Activated CD8-positive, alpha-beta T cell treated with anti-CD3 and anti-CD28 coated beads for 36 hours (primary cell): ENCODE data around the gene SAMD4A. TPM values are rescaled to one million over a fixed set of nuclear protein-coding genes. Genes with fewer than 3 reads are reported as not detected.
"Not testable (repeated sequence)": the region's sequence is repeated elsewhere in the genome, so short reads cannot be mapped to it uniquely, and the experiment has no call there.

Experiments
- ATAC-seq: fragments of 200-7000 bp; cut with Tn5 transposase; one replicate; pipeline ENCODE4 v1.10.0; 2021; ENCODE audit warnings: mild to moderate bottlenecking, moderate library complexity
- CTCF ChIA-PET: fragments of 350-600 bp; sonication (Branson Sonifier 250); formaldehyde crosslinking; loops from one replicate; lab custom pipeline; 2021; ENCODE audit warnings: antibody characterized with exemption; lab: Charles Lee
- POLR2A ChIA-PET: fragments of 350-600 bp; sonication (Branson Sonifier 250); formaldehyde crosslinking; loops from one replicate; lab custom pipeline; 2021; ENCODE audit warnings: antibody characterized with exemption; lab: Charles Lee
- DNase-seq: peaks from one replicate; pipeline ENCODE4 v3.0.0-alpha.2; 2020
- H3K27ac Mint-ChIP-seq: one replicate; pipeline ENCODE4 v1.8.0; 2021; ENCODE audit warnings: mild to moderate bottlenecking, mixed read lengths
- H3K27me3 Mint-ChIP-seq: one replicate; pipeline ENCODE4 v1.8.0; 2021; ENCODE audit warnings: mixed read lengths
- H3K36me3 Mint-ChIP-seq: one replicate; pipeline ENCODE4 v1.8.0; 2021; ENCODE audit warnings: low read depth, mixed read lengths
- H3K4me1 Mint-ChIP-seq: one replicate; pipeline ENCODE4 v1.8.0; 2021; ENCODE audit warnings: low read depth, mixed read lengths
- H3K4me3 Mint-ChIP-seq: one replicate; pipeline ENCODE4 v1.8.0; 2021; ENCODE audit warnings: mild to moderate bottlenecking, moderate library complexity, mixed read lengths
- H3K9me3 Mint-ChIP-seq: one replicate; pipeline ENCODE4 v1.8.0; 2021; ENCODE audit warnings: mixed read lengths
- intact Hi-C: fragments of 100-400 bp; cut with micrococcal nuclease; formaldehyde crosslinking; loops from one replicate; pipeline ENCODE4 v1.10.0; 2022
- total RNA-seq, 2 experiments: library from RNA; stranded (reverse); gene quantifications; one replicate each; pipeline ENCODE4 v1.2.3, GENCODE V29; 2021
- TF ChIP-seq, protein P1 (sequence below): fragments of 200-600 bp; IDR thresholded peaks from one replicate; pipeline ENCODE4 v1.8.0; 2022; ENCODE audit warnings: antibody characterized with exemption, mild to moderate bottlenecking

Gene SAMD4A
- total RNA-seq, 2 experiments from 2014 or later = 4.5 to 4.9 TPM

DNA sequence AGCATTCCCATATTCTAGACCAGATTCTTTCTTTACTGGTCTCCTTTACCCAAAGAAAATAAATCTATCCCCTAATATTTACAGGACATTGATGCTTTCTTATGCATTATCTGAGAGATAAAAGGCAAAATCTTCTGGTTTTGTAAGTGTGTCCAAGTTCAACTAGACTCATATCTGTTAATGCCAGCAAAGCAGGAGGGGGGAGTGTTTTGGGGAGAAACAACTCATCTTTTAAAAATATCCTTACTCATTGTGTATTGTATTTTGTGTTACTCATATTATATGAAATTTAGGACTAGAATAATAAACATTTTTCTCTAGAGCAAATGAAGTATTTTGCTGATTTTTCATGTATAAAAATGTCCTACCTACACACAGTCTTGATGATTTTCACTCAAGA, 54.8 kb downstream of the SAMD4A start:
- no peaks in the 10 kb centered on the region for H3K9me3 Mint-ChIP-seq
- ChIA-PET POLR2A (interaction anchor here (0.8 kb wide), 1 partner anchor 55 kb away, joined by 4 read pairs; the partner anchor contains the start of gene SAMD4A), CTCF (no interaction called here)
- H3K27me3 Mint-ChIP-seq = no peaks in the 10 kb centered on the region
- no peak overlapping the region for H3K27ac Mint-ChIP-seq
- peaks cover 31% of the 10 kb centered on the region for H3K4me1 Mint-ChIP-seq
- ATAC-seq (no peak), DNase-seq (no peak)
- TF ChIP-seq, protein P1, sequence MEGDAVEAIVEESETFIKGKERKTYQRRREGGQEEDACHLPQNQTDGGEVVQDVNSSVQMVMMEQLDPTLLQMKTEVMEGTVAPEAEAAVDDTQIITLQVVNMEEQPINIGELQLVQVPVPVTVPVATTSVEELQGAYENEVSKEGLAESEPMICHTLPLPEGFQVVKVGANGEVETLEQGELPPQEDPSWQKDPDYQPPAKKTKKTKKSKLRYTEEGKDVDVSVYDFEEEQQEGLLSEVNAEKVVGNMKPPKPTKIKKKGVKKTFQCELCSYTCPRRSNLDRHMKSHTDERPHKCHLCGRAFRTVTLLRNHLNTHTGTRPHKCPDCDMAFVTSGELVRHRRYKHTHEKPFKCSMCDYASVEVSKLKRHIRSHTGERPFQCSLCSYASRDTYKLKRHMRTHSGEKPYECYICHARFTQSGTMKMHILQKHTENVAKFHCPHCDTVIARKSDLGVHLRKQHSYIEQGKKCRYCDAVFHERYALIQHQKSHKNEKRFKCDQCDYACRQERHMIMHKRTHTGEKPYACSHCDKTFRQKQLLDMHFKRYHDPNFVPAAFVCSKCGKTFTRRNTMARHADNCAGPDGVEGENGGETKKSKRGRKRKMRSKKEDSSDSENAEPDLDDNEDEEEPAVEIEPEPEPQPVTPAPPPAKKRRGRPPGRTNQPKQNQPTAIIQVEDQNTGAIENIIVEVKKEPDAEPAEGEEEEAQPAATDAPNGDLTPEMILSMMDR = no peak
- H3K36me3 Mint-ChIP-seq = peaks cover 6% of the 10 kb centered on the region
- H3K4me3 Mint-ChIP-seq = no peak overlapping the region
- intact Hi-C loops = no loop called here

DNA sequence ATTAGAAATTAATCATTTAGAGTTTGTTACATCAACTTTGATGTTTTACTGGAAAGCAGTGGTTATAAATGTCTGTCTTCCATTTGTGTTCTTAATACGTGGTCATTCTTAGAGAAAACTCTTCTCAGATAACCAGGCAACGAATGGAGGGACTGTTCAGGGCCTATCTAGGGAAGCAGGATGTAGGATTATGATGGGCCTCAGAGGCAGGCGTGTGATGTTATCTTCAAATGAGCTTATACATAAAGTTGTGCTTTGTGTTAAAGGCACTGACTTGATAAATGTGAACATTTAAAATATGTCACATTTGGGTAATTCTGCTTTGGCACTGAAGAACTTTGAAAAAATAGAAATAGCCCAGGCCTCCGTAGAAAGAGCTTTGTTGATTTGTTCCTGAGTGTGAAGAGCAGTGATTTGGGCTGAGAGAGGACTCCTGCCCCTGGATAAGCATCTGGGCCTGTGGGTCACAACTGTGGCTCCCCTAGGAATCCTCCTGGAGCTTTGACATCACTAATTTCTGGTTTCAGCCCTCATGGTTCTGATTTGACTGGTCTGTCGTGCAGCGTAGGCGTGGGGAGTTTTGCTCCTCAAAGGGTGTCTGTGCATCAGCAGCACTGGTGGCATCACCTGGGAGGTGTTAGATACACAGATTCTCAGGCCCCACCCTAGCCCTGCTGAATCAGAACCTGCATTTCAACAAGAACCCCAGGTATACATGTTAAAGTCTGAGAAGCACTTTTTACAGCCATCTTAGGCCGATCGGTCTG, 55.4 kb downstream of the SAMD4A start:
- Mint-ChIP-seq H3K27me3 (no peaks in the 10 kb centered on the region), H3K4me3 (no peak overlapping the region), H3K36me3 (peaks cover 6% of the 10 kb centered on the region), H3K9me3 (no peaks in the 10 kb centered on the region), H3K4me1 (peaks cover 35% of the 10 kb centered on the region), H3K27ac (peak overlapping the region; percentile 6)
- DNase-seq = peak; percentile 80
- POLR2A ChIA-PET = interaction anchor here (0.8 to 1.5 kb wide), 2 partner anchors 9 to 56 kb away, joined by 4 read pairs; partner anchors contain the start of gene SAMD4A
- CTCF ChIA-PET = interaction anchor here (1.1 kb wide), 1 partner anchor 151 kb away, joined by 3 read pairs; no protein-coding TSS in a partner anchor
- intact Hi-C loops = no loop called here
- peak; percentile 89 for ATAC-seq
- TF ChIP-seq, protein P1 = no peak

DNA sequence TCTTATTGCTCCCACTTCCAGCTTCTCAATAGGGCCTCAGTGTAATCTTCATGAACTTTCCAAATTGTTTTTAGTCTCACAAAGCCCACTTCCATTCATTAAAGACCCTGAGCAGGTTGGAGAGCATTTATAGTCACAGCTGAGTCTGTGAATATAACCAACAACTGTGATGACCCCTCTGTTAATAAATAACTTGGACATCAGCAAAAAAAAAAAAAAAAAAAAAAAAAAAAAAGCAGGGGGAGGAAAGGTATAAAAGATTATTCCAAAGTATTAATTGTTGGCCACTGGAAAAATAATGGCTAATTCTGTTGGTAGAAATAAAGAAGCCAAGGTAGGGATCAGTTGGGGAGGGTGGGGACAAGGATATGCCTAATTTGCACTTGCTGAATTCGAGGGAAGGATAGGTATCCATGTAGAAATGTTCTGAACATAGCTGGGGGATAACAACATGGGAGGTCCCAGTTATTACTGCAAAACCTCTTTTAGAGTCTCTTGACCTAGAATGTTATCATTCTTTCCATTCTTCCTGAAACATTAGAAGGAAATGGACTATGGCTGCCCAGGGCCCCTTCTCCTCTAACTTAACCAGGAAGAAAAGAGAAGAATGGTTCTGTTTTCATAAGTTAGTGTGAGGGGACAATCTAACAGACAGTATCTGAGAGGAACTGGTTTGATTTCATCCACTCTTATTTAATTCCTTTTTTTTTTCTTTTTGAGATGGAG, 56.5 kb downstream of the SAMD4A start:
- POLR2A ChIA-PET = interaction anchor here (0.9 to 1.5 kb wide), 2 partner anchors 8 to 31 kb away, joined by 3 to 4 read pairs; no protein-coding TSS in a partner anchor
- TF ChIP-seq, protein P1 = no peak
- DNase-seq (no peak), ATAC-seq (no peak)
- Mint-ChIP-seq H3K27ac (peak overlapping the region; percentile 31), H3K4me1 (peaks cover 38% of the 10 kb centered on the region), H3K27me3 (no peaks in the 10 kb centered on the region), H3K4me3 (no peak overlapping the region), H3K9me3 (no peaks in the 10 kb centered on the region), H3K36me3 (peaks cover 6% of the 10 kb centered on the region)
- CTCF ChIA-PET = interaction anchor here (1.1 kb wide), 1 partner anchor 150 kb away, joined by 3 read pairs; no protein-coding TSS in a partner anchor
- intact Hi-C loops = no loop called here

DNA sequence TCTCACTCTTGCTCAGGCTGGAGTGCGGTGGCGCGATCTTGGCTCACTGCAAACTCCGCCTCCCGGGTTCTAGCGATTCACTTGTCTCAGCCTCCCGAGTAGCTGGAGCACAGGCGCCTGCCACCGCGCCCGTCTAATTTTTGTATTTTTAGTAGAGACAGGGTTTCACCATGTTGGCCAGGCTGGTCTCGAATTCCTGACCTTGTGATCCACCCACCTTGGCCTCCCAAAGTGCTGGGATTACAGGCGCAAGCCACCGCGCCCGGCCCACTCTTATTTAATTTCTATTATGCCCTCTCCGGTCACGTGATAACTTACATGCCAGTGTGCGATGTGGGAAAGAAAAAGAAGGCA, 57.1 kb downstream of the SAMD4A start:
- H3K4me3 Mint-ChIP-seq, intact Hi-C loops, CTCF ChIA-PET, H3K36me3 Mint-ChIP-seq, DNase-seq, ATAC-seq, H3K27ac Mint-ChIP-seq, H3K27me3 Mint-ChIP-seq, H3K9me3 Mint-ChIP-seq: not testable (repeated sequence)
- peaks cover 44% of the 10 kb centered on the region for H3K4me1 Mint-ChIP-seq
- POLR2A ChIA-PET = interaction anchor here (0.9 kb wide), 1 partner anchor 32 kb away, joined by 3 read pairs; no protein-coding TSS in a partner anchor

DNA sequence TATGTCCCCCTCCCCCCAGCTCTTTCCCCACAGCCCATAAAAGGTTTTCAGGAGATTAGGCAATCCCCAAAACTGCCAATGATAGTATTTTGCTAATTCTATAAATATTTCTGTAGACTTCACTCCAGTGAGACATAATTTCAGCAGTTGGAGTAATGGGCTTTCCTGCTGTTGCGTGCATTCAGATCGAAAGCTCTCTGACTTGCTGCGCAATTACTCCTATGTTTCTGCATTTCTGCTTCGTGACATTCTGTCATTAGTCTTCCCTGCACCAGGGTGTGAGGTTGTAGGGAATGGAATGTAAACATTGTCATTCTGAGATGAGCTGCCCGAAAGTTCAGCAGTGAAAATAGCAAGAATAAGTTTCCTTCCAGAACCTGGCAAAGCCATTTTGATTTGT, 58.2 kb downstream of the SAMD4A start:
- ATAC-seq = no peak
- ChIA-PET POLR2A (no interaction called here), CTCF (interaction anchor here (1.5 kb wide), 1 partner anchor 148 kb away, joined by 10 read pairs; no protein-coding TSS in a partner anchor)
- Mint-ChIP-seq H3K36me3 (peaks cover 6% of the 10 kb centered on the region), H3K27ac (no peak overlapping the region), H3K4me3 (no peak overlapping the region), H3K4me1 (peaks cover 52% of the 10 kb centered on the region), H3K9me3 (no peaks in the 10 kb centered on the region), H3K27me3 (no peaks in the 10 kb centered on the region)
- intact Hi-C loops = loop anchor here (5.0 kb wide), 1 partner anchor 53 kb away; no protein-coding TSS in a partner anchor
- TF ChIP-seq, protein P1 = no peak
- no peak for DNase-seq
